Thyroid gland (tissue), 4 donors: ENCODE measurements around the gene EIF1. TPM values are rescaled to one million over a fixed set of nuclear protein-coding genes. Genes with fewer than 3 reads are reported as not detected.

Experiments
- DNase-seq, 2 donors: peaks; one replicate each; pipeline ENCODE4 v3.0.0-alpha.2; 2019
- H3K27ac ChIP-seq, 3 donors: fragments of 200-600 bp; sonication (generic); 1 replicate in 2 of 3; 2 replicates in 1 of 3; pipeline ENCODE4 v1.5.1; 2016 to 2019; ENCODE audit warnings: mild to moderate bottlenecking in 1 of 3, moderate library complexity in 1 of 3
- H3K27me3 ChIP-seq: fragments of 200-600 bp; sonication (generic); one replicate; pipeline ENCODE4 v1.5.1; 2019
- H3K36me3 ChIP-seq, 2 donors: fragments of 200-600 bp; sonication (generic); one replicate each; pipeline ENCODE4 v1.5.1; 2016 to 2019
- H3K4me1 ChIP-seq, 2 donors: fragments of 200-600 bp; sonication (generic); one replicate each; pipeline ENCODE4 v1.5.1; 2017 to 2019
- H3K4me3 ChIP-seq, 3 donors: fragments of 200-600 bp; sonication (generic); replicated peaks in 1 of 3; 1 replicate in 2 of 3; 2 replicates in 1 of 3; pipeline ENCODE4 v1.5.1; 2016; ENCODE audit warnings: mild to moderate bottlenecking in 1 of 3
- H3K9me3 ChIP-seq: fragments of 200-600 bp; sonication (generic); one replicate; pipeline ENCODE4 v1.5.1; 2017
- POLR2A ChIP-seq, 2 donors: fragments of 450-650 bp; IDR thresholded peaks; one replicate each; pipeline ENCODE4 v1.6.1; 2017; ENCODE audit warnings: antibody characterized with exemption in 2 of 2, mild to moderate bottlenecking in 2 of 2, moderate library complexity in 1 of 2
- WGBS, 2 donors: methylation state at CpG; one replicate each; pipeline ENCODE4 v1.1.5; 2017; 5-methylcytosine and 5-hydroxymethylcytosine counted together
- intact Hi-C: fragments of 100-400 bp; cut with DNase I; formaldehyde crosslinking; loops from one replicate; pipeline ENCODE4 v1.15.1; 2023
- total RNA-seq, 4 donors: library from RNA; depleted of rRNA; stranded (reverse); fragments of >200 nt; gene quantifications; one replicate each; pipeline ENCODE4 v1.2.3, GENCODE V29; 2016
- TF ChIP-seq, protein P1 (sequence below), 6 experiments: fragments of 200-600 bp in 3 of 6; fragments of 450-650 bp in 3 of 6; sonication (generic) in 3 of 6; IDR thresholded peaks; one replicate each; pipeline ENCODE4 v1.5.1; 2016 to 2019; ENCODE audit warnings: antibody characterized with exemption in 6 of 6, mild to moderate bottlenecking in 2 of 6, inconsistent platforms in 1 of 6, moderate library complexity in 1 of 6

Gene EIF1
- total RNA-seq, 4 donors from 2014 or later = 119 to 171 (median 145) TPM

DNA sequence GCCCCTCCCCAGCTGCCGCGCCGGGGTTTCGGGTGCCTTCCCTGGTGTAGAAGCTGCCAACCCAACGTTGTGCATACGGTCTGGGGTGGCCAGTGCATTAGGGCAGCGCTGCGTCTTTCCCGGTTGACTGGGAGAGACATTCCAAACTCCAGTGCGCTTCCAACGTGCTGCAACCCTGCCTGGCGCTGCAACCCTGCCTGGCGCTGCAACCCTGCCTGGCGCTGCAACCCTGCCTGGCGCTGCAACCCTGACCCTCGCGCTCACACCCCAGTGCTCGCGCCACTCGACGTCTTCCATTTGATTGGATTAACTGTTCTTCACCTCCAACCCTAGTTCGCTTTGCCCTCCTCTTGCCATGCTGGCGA is 46.2 kb downstream of the EIF1 start:
- H3K27me3 ChIP-seq = no peaks in the 10 kb centered on the region
- peak overlapping the region in 2 of 3 donors; percentile 38 to 39 for H3K4me3 ChIP-seq
- WGBS, 2 donors = 2 to 6% methylated on average over 7 to 9 of the region's 23 CpGs

DNA sequence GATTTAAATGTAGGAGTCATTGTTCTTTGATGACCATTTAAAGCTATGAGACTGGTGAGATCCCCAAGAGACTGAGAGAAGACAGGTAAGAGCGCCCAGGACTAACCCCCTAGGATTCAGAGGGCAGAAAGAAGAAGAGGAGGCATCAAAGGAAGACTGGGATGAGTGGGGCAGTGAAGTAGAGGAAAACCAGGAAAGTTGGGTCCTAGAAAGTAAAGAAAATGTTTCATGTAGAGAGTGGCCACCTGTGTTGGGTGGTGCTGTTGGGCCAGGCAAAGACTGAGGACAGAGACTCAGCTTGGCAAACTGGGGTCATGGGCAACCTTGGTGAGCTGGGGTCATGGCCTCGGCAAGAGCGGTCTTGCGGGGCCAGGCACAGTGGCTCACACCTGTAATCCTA is 47.1 kb downstream of the EIF1 start:
- H3K4me3 ChIP-seq = no peak overlapping the region
- H3K9me3 ChIP-seq = no peaks in the 10 kb centered on the region
- TF ChIP-seq, protein P1, sequence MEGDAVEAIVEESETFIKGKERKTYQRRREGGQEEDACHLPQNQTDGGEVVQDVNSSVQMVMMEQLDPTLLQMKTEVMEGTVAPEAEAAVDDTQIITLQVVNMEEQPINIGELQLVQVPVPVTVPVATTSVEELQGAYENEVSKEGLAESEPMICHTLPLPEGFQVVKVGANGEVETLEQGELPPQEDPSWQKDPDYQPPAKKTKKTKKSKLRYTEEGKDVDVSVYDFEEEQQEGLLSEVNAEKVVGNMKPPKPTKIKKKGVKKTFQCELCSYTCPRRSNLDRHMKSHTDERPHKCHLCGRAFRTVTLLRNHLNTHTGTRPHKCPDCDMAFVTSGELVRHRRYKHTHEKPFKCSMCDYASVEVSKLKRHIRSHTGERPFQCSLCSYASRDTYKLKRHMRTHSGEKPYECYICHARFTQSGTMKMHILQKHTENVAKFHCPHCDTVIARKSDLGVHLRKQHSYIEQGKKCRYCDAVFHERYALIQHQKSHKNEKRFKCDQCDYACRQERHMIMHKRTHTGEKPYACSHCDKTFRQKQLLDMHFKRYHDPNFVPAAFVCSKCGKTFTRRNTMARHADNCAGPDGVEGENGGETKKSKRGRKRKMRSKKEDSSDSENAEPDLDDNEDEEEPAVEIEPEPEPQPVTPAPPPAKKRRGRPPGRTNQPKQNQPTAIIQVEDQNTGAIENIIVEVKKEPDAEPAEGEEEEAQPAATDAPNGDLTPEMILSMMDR (IDR thresholded peaks at IDR 0.05) = no peak
- H3K27ac ChIP-seq = no peak overlapping the region
- no peaks in the 10 kb centered on the region for H3K36me3 ChIP-seq
- intact Hi-C loops = loop anchor here (2.0 to 10.0 kb wide), 3 partner anchors 67 to 229 kb away; partner anchors contain the start of gene CNP
- DNase-seq = no peak
- no peaks in the 10 kb centered on the region for H3K27me3 ChIP-seq
- 85 to 93% methylated on average over 3 to 4 of the region's 4 CpGs for WGBS, 2 donors
- peaks cover 27 to 55% of the 10 kb centered on the region in 2 donors for H3K4me1 ChIP-seq

More for the DNA sequence above, 46.2 kb downstream of the EIF1 start:
- DNase-seq = peak; percentile 40 to 44
- H3K36me3 ChIP-seq = no peaks in the 10 kb centered on the region
- no peak for TF ChIP-seq POLR2A (IDR thresholded peaks at IDR 0.05)
- TF ChIP-seq, protein P1 (IDR thresholded peaks at IDR 0.05) = no peak
- intact Hi-C loops = loop anchor here (10.0 kb wide), 2 partner anchors 150 to 230 kb away; partner anchors contain the start of gene CNP
- peaks cover 27 to 51% of the 10 kb centered on the region in 2 donors for H3K4me1 ChIP-seq
- H3K27ac ChIP-seq = peak overlapping the region in 1 of 3 donors; percentile 8
- no peaks in the 10 kb centered on the region for H3K9me3 ChIP-seq

DNA sequence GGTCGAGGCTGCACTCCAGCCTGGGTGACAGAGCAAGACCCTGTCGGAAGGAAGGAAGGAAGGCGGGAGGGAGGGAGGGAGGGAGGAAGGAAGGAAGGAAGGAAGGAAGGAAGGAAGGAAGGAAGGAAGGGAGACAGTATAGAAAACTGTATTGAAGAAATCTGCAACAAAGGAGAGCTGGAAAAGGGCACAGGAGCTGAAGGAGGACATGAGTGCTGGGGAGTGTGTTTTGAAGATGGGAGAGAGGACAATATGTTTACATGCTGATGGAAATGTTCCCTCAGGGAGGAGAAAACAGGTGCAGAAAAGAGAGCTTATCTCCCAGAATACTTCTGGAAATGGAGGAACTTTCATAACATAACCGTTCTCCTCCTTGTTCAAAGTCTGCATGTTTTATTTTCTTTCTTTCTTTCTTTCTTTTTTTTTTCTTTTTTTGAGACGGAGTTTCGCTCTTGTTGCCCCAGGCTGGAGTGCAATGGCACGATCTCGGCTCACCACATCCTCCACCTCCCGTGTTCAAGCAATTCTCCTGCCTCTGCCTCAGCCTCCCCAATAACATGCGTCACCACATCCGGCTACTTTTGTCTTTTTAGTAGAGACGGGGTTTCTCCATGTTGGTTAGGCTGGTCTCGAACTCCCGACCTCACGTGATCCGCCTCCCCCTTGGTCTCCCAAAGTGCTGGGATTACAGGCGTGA is 48.4 kb downstream of the EIF1 start:
- H3K4me3 ChIP-seq = no peak overlapping the region
- no peaks in the 10 kb centered on the region for H3K9me3 ChIP-seq
- no peak overlapping the region for H3K27ac ChIP-seq
- no peaks in the 10 kb centered on the region for H3K27me3 ChIP-seq
- intact Hi-C loops = loop anchor here (2.0 to 10.0 kb wide), 3 partner anchors 66 to 228 kb away; partner anchors contain the start of gene CNP
- TF ChIP-seq POLR2A (IDR thresholded peaks at IDR 0.05) = no peak
- TF ChIP-seq, protein P1 (IDR thresholded peaks at IDR 0.05) = no peak
- 73 to 82% methylated on average over 17 of the region's 17 CpGs for WGBS, 2 donors
- no peaks in the 10 kb centered on the region for H3K36me3 ChIP-seq
- DNase-seq = no peak
- peaks cover 27 to 55% of the 10 kb centered on the region in 2 donors for H3K4me1 ChIP-seq

DNA sequence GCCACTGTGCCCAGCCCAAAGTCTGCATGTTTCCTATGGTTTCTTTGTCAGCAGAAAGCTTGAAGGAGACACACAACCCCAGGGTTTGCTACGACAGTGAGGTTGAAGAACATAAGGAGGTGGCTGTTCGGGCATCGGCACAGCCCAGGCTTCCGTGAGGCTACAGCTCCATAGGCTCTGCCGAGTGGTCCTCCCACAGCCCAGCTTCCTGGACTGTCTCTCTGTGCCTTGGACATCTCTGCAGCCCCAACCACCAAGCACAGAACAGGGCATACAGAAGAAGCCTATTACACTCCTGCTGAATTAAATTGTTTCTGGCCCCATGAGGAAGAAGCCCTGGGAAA is 49.0 kb downstream of the EIF1 start:
- Histone ChIP-seq H3K4me3 (no peak overlapping the region), H3K27me3 (no peaks in the 10 kb centered on the region), H3K27ac (no peak overlapping the region), H3K9me3 (no peaks in the 10 kb centered on the region), H3K4me1 (peaks cover 27 to 55% of the 10 kb centered on the region in 2 donors), H3K36me3 (no peaks in the 10 kb centered on the region)
- intact Hi-C loops = loop anchor here (2.0 to 10.0 kb wide), 3 partner anchors 65 to 227 kb away; partner anchors contain the start of gene CNP
- 32 to 49% methylated on average over 5 of the region's 5 CpGs for WGBS, 2 donors
- TF ChIP-seq, protein P1 (IDR thresholded peaks at IDR 0.05) = no peak
- TF ChIP-seq POLR2A (IDR thresholded peaks at IDR 0.05) = no peak
- DNase-seq = no peak
